ENCODE data around the gene MFSD1. TPM values are rescaled to one million over a fixed set of nuclear protein-coding genes. Genes with fewer than 3 reads are reported as not detected.

Gene MFSD1
- total RNA-seq, 1 donor, result 91.4 TPM

DNA sequence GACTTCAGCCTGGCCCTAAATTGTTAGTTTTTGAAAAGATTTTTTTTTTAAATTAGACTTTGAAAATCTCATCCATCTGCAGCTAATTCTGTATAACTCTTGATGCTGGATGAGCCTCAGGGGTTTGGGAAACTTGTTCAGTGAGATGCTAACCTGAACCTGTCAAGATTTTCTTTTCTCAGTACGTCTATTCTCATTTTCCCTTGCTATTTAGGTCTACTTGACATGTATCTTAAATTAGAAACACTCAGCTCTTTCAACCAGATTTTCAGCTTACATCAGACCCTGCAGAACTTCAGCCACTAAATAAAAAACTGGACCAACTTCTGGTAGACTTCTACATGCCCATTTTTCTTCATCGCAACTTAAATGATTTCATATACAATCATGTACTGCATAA lies 61.4 kb downstream of the MFSD1 start:
- Histone ChIP-seq H3K27me3 (ENCODE audit: insufficient read depth, low read length) (no peaks in the 10 kb centered on the region), H3K4me3 (ENCODE audit: low read length) (no peak overlapping the region), H3K9me3 (ENCODE audit: low read depth, low read length) (no peaks in the 10 kb centered on the region), H3K4me1 (ENCODE audit: insufficient read depth, low read length) (no peaks in the 10 kb centered on the region)

DNA sequence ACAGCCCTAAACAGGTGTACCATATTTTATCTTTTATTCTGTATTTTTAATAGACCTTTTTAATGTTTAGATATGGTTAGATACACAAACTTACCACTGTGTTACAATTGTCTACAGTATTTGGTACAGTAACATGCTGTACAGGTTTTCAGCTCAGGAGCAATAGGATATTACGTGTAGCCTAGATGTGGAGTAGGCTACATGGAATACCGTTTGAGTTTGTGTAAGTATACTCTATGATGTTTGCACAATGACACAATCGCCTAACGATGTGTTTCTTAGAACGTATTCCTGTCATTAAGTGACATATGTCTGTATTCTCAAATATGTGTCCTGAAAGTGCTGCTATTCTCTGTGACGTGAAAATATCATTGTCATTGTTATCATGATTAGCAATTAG lies 62.6 kb downstream of the MFSD1 start:
- H3K4me1 ChIP-seq (ENCODE audit: insufficient read depth, low read length), result no peaks in the 10 kb centered on the region
- H3K27me3 ChIP-seq (ENCODE audit: insufficient read depth, low read length), result no peaks in the 10 kb centered on the region
- no peaks in the 10 kb centered on the region for H3K9me3 ChIP-seq (ENCODE audit: low read depth, low read length)
- H3K4me3 ChIP-seq (ENCODE audit: low read length), result no peak overlapping the region

DNA sequence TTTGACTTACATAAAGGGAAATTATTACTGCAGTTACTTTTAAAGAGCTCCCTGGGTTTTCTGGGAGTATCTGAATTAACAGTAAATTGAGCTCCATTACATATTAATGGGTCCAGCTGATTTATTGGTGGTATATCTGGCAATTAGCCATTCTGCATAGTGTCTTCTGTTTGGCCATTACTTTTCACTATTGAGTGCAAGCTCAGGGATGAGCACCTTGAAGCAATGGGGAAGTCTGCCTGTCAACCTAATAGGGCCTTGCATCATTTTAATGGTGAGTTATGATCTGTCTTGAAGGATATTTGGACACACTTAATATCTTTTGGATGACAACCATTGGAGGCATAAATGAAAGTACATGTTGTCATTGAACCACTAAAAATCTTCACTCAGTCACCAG lies 73.8 kb downstream of the MFSD1 start:
- Histone ChIP-seq H3K4me1 (ENCODE audit: insufficient read depth, low read length) (no peaks in the 10 kb centered on the region), H3K9me3 (ENCODE audit: low read depth, low read length) (no peaks in the 10 kb centered on the region), H3K27me3 (ENCODE audit: insufficient read depth, low read length) (peaks cover 3% of the 10 kb centered on the region), H3K4me3 (ENCODE audit: low read length) (no peak overlapping the region)

Other genes starting within 250 kb of the MFSD1 start
- gene MLF1, start 230.9 kb upstream of the MFSD1 start, total RNA-seq, result 0.73 TPM
- 34.0 TPM for gene GFM1, start 157.5 kb upstream of the MFSD1 start, total RNA-seq
- gene LXN, start 129.4 kb upstream of the MFSD1 start, total RNA-seq, result 2.7 TPM
- not detected for gene RARRES1, start 69.6 kb upstream of the MFSD1 start, total RNA-seq